AG10803 (cell line): ENCODE measurements around the gene INPP5E.

Experiments
- DNase-seq: peaks from one replicate; pipeline ENCODE4 v3.0.0; 2010; ENCODE audit warnings: low read depth
- H3K4me3 ChIP-seq: 2 replicates; pipeline ENCODE4 v1.5.1; 2011; ENCODE audit warnings: mild to moderate bottlenecking, low read length, control low read depth
- CTCF ChIP-seq: conservative IDR thresholded peaks from 2 replicates; pipeline ENCODE4 v1.5.1; 2011; ENCODE audit warnings: mild to moderate bottlenecking, low read length, control low read depth, inconsistent platforms

Gene INPP5E

DNA sequence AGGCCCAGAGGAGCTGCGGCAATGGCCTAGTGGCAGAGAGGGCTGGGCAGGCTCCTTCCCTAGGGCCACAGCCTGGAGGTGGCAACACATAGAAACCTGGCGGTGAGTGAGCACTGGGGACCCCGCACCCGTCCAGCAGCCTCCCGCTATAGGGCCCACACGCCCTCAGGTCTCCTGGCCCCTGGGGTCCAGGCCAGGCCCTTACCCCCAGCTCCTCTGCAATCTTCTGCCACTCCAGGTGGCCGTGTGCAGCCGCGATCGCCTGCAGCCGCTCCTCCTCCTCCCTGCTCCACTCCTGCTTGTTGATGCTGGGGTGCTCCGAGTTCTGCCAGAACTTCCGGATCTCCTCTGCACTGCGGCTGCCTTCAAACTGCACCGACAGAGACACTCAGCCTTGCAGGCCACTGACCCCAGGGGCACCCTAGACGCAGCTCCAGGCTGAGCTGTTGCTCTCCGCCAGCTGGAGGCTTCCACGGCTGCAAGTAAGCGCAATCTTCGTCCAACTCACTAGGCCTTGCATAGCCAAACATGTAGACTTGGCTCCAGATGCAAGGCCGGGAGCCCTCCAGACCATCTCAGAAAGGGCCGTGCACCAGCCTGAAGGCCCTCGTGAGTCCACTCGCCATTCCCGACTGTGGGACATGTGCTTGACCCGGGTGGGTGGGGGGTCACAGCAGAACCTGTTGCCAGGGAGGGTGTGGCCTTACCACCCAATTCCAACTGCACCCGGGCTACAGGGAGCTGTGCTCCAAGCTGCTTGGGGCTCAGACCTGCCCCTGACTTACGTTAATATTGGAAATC lies 47.7 kb downstream of the INPP5E start:
- no peak overlapping the region for H3K4me3 ChIP-seq
- DNase-seq = no peak
- TF ChIP-seq CTCF = no peak

GRCh38 chr9:136389396-136389795 lies 50.2 kb downstream of the INPP5E start:
- DNase-seq = no peak
- no peak overlapping the region for H3K4me3 ChIP-seq
- no peak for TF ChIP-seq CTCF

DNA sequence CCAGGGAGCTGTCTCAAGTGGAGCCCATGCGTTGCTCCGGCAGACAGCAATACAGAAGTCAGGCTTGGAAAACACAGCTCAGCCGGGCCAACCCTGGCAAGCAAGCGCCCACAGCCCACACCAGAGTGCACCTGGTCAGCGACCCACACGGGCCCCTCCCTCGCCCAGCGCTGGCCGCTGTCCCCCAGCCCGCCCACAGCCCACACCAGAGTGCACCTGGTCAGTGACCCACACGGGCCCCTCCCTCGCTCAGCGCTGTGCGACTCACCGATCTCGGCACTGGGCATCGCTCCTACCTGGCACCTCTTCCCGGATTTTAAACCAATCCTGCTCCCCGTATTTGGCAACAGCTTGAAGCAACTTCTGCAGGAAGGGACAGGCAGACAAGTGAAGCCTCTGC lies 52.4 kb downstream of the INPP5E start:
- DNase-seq = no peak
- TF ChIP-seq CTCF = no peak
- no peak overlapping the region for H3K4me3 ChIP-seq

GRCh38 chr9:136386018-136386417 lies 53.6 kb downstream of the INPP5E start:
- no peak overlapping the region for H3K4me3 ChIP-seq
- no peak for TF ChIP-seq CTCF
- DNase-seq = no peak

DNA sequence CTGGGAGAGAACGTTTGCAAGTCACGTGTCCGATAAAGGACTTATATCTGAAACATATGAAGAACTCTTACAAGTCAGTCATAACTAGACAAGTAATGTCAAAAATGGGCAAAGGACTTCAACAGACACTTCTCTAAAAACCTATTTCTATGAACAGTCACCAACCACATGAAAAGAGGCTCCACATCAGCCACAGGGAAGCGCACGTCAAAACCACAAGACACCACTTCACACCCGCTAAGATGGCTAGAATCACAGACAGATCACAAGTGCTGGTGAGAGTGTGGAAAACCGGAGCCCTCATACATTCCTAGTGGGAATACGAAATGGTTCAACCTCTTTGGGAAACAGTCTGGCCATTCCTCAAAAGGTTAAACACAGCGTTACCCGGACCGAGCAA lies 54.6 kb downstream of the INPP5E start:
- no peak for TF ChIP-seq CTCF
- DNase-seq = no peak
- no peak overlapping the region for H3K4me3 ChIP-seq

GRCh38 chr9:136383436-136383835 lies 56.2 kb downstream of the INPP5E start:
- H3K4me3 ChIP-seq = no peak overlapping the region
- TF ChIP-seq CTCF = no peak
- no peak for DNase-seq

- DNase-seq = no peak
- no peak for TF ChIP-seq CTCF
- no peak overlapping the region for H3K4me3 ChIP-seq
Measured at GRCh38 chr9:136381966-136382513, 57.6 kb downstream of the INPP5E start.
